Stomach (tissue), 4 donors: ENCODE data around the gene DNM3.

Experiments used
- EP300 ChIP-seq: sonication (generic); formaldehyde crosslinking; IDR thresholded peaks from one replicate; pipeline ENCODE4 v1.6.1; 2017; ENCODE audit warnings: antibody characterized with exemption
- POLR2A ChIP-seq, 4 donors: fragments of 450-650 bp; IDR thresholded peaks; one replicate each; pipeline ENCODE4 v1.6.1; 2016; ENCODE audit warnings: antibody characterized with exemption in 4 of 4, control low read depth in 2 of 4, mild to moderate bottlenecking in 1 of 4, moderate library complexity in 1 of 4
- TF ChIP-seq, protein P1 (sequence below), 7 experiments: fragments of 450-650 bp in 4 of 7; fragments of 200-600 bp in 3 of 7; sonication (generic) in 3 of 7; IDR thresholded peaks; one replicate each; pipeline ENCODE4 v1.5.1; 2016 to 2019; ENCODE audit warnings: antibody characterized with exemption in 7 of 7, control low read depth in 2 of 7, mild to moderate bottlenecking in 1 of 7

DNA sequence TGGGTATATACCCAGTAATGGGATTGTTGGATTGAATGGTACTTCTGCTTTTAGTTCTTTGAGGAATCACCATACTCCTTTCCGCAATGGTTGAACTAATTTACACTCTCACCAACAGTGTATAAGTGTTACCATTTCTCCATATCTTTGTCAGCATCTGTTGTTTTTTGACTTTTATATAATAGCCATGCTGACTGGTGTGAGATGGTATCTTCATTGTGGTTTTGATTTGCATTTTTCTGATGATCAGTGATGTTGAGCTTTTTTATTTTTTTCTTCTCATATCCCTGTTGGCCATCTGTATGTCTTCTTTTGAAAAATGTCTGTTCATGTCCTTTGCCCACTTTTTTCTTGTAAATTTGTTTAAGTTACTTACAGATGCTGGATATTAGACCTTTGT, 14.1 kb downstream of the DNM3 start:
- TF ChIP-seq, protein P1, sequence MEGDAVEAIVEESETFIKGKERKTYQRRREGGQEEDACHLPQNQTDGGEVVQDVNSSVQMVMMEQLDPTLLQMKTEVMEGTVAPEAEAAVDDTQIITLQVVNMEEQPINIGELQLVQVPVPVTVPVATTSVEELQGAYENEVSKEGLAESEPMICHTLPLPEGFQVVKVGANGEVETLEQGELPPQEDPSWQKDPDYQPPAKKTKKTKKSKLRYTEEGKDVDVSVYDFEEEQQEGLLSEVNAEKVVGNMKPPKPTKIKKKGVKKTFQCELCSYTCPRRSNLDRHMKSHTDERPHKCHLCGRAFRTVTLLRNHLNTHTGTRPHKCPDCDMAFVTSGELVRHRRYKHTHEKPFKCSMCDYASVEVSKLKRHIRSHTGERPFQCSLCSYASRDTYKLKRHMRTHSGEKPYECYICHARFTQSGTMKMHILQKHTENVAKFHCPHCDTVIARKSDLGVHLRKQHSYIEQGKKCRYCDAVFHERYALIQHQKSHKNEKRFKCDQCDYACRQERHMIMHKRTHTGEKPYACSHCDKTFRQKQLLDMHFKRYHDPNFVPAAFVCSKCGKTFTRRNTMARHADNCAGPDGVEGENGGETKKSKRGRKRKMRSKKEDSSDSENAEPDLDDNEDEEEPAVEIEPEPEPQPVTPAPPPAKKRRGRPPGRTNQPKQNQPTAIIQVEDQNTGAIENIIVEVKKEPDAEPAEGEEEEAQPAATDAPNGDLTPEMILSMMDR (IDR thresholded peaks at IDR 0.05): no peak
- TF ChIP-seq POLR2A (IDR thresholded peaks at IDR 0.05): no peak
- TF ChIP-seq EP300: no peak
